ENCODE data around the gene IL9.
"Not testable (repeated sequence)": the region's sequence is repeated elsewhere in the genome, so short reads cannot be mapped to it uniquely, and the experiment has no call there.

The IL9 gene

GRCh38 chr5:135875567-135875966, 20.1 kb downstream of the IL9 start:
- no peak for DNase-seq
- intact Hi-C loops (cut with DNase I) = no loop called here

- intact Hi-C loops (cut with DNase I) = no loop called here
- no peak for DNase-seq
These were observed 21.2 kb downstream of the IL9 start for GRCh38 chr5:135874461-135874860.

- DNase-seq = no peak
- intact Hi-C loops (cut with DNase I) = no loop called here
These were observed 21.8 kb downstream of the IL9 start for GRCh38 chr5:135873831-135874230.

GRCh38 chr5:135871268-135871915, 24.2 kb downstream of the IL9 start:
- intact Hi-C loops (cut with DNase I) = no loop called here
- no peak for DNase-seq

- no peak for DNase-seq
- intact Hi-C loops (cut with DNase I) = no loop called here
These were observed 25.7 kb downstream of the IL9 start for GRCh38 chr5:135869935-135870334.

- no peak for DNase-seq
- intact Hi-C loops (cut with DNase I) = no loop called here
These were observed 26.4 kb downstream of the IL9 start for GRCh38 chr5:135869276-135869675.

GRCh38 chr5:135868681-135869080, 27.0 kb downstream of the IL9 start:
- DNase-seq = no peak
- intact Hi-C loops (cut with DNase I) = no loop called here

GRCh38 chr5:135867599-135867998, 28.0 kb downstream of the IL9 start:
- intact Hi-C loops (cut with DNase I) = no loop called here
- no peak for DNase-seq

GRCh38 chr5:135866016-135866415, 29.6 kb downstream of the IL9 start:
- no peak for DNase-seq
- intact Hi-C loops (cut with DNase I) = no loop called here

GRCh38 chr5:135864503-135865435, 30.9 kb downstream of the IL9 start:
- intact Hi-C loops (cut with DNase I) = no loop called here
- no peak for DNase-seq

- DNase-seq = no peak
- intact Hi-C loops (cut with DNase I) = no loop called here
These were observed 32.9 kb downstream of the IL9 start for GRCh38 chr5:135862744-135863143.

GRCh38 chr5:135862086-135862485, 33.6 kb downstream of the IL9 start:
- peak in 1 of 42 donors; percentile 28 for DNase-seq
- intact Hi-C loops (cut with DNase I) = no loop called here

- no peak for DNase-seq
- intact Hi-C loops (cut with DNase I) = no loop called here
These were observed 34.0 kb downstream of the IL9 start for GRCh38 chr5:135861641-135862040.

GRCh38 chr5:135859641-135860040, 36.0 kb downstream of the IL9 start:
- intact Hi-C loops (cut with DNase I) = no loop called here
- DNase-seq = peak in 1 of 42 donors; percentile 2

- intact Hi-C loops (cut with DNase I); DNase-seq: not testable (repeated sequence)
These were observed 36.5 kb downstream of the IL9 start for GRCh38 chr5:135859186-135859585.

- DNase-seq = no peak
- intact Hi-C loops (cut with DNase I) = no loop called here
These were observed 37.9 kb downstream of the IL9 start for GRCh38 chr5:135857630-135858311.

- DNase-seq = peak in 1 of 42 donors; percentile 18
- intact Hi-C loops (cut with DNase I) = no loop called here
These were observed 43.5 kb downstream of the IL9 start for GRCh38 chr5:135851915-135852845.

- intact Hi-C loops (cut with DNase I) = no loop called here
- DNase-seq = peak in 31 of 42 donors; percentile 17 to 78 (median 47)
These were observed 44.3 kb downstream of the IL9 start for GRCh38 chr5:135851186-135851914.

Measured in head of caudate nucleus (tissue), 42 donors.